DMS79 treated with DMSO at 0.1 percent for 48 hours (cell line): ENCODE data around the gene MED15.
"Not testable (repeated sequence)": the region's sequence is repeated elsewhere in the genome, so short reads cannot be mapped to it uniquely, and the experiment has no call there.

Experiments
- DNase-seq: peaks from one replicate; lab custom pipeline; 2025; lab: John Stamatoyannopoulos, UW

The MED15 gene

GRCh38 chr22:20604092-20604747, 96.8 kb downstream of the MED15 start:
- no peak for DNase-seq

GRCh38 chr22:20604776-20605221, 97.4 kb downstream of the MED15 start:
- no peak for DNase-seq

DNA sequence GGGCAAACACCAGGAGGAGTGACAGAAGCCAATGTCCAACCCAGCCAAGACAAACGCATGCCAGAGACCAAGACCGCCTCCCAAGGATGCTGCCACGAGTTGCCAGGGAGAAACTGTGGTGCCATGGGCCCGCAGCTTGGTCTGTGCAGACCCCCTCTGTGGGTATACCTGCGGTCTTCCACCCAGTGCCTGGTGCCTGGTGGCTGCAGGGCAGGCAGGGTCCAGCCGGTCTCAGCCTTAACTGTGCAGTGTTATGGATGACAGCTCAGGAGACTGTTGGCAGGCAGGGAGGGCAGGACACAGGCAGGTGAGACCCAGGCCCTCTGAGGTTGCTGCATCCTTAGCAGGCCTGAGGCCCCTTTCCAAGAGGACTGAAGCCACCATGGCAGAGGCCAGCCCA, 97.9 kb downstream of the MED15 start:
- DNase-seq = no peak

DNA sequence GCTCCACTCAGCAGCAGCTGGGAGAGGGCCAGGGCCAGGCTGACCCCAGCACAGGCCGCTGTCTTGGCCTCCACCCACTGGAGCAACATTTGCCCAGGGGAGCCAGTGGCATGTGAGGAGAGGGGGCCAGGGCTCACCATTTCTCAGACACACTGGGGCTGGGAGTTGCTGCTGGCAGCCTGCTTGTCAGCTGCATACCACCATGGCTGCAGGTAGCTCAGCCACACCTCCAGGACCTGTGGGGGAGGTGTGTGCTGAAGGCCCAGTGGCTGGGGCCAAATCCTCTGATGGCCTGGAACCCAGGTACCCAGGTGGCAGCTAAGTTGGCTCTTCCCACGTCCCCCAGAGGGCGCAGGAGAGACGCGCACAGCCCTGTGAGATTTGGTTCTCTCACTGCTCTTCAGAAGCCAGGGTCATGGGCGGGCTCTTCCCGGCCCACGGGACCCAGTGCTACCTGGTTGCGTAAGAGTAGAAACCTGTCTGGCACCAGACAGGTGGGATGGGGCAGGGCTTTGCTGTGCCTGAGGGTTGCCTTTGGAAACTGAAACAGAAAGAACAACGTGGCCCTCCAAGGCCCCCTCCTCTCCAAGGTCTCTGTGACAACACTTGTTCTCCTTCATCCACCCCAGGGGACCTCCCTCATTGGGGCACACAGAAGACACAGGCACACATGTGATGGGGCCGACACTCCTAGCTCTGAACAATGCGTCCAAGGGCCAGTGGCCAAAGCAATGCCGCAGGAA, 98.8 kb downstream of the MED15 start:
- DNase-seq = peak; percentile 80

GRCh38 chr22:20606784-20607128, 99.3 kb downstream of the MED15 start:
- DNase-seq = no peak

- DNase-seq = peak; percentile 37
Measured at GRCh38 chr22:20607157-20607907, 99.9 kb downstream of the MED15 start.

DNA sequence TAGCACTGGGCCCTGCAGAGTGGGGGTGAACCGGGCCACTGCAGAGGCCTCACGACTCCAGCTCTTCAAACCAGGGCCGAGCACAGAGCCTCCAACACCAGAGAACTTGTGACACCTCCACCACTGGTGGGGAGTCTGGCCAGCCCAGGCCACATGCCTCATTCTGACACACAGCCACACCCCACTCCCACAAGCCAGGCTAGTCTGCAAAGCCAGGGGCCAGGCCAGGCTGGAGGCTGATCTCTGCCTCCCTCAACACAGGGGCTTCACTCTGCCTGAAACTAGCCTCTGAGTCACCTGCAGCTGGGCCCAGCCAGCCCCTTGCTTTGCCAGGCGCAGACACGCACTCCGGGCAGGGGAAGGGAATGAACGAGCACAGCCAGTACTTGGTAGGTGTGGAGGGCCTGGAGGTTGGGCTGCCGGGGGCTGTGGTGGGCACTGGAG, 102.9 kb downstream of the MED15 start:
- no peak for DNase-seq

DNA sequence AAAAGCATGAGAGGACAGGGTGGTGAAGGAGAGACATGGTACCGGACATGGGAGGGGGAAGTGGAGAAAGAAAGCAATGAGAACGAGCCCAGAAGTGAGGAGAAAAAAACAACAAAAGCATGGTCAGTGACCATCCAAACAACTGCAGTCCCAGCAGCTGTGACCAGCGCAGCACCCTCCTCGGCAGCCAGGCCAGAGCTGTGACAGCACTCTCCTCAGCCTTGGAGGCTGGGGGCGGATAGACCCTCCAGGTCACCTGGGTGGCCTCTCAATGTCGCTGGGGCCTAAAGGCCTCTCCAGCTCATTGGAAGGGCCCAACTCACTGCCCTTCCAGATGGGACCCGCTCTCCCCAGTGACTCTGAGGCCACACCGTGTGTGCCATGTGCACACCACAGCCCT, 103.3 kb downstream of the MED15 start:
- DNase-seq = no peak

GRCh38 chr22:20611418-20611817, 104.0 kb downstream of the MED15 start:
- DNase-seq = no peak

DNA sequence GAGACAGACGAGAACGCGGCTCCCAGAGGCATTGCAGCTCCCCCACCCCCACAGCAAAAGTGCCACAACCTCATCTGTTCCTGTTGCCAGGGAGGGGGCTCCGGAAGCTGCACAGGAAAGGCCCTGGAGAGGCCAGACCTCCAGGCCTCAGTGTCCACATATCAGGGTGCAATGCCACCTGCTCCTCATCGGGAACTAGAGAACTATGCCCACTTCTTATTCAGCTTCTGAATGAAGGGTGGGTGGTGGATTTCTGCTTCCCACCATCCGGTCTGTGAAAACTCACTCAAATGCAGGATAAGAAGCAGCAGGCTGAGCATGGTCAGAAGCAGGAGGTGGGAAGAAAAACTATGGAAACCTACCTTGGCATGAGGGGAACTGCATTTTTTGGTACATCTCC, 105.9 kb downstream of the MED15 start:
- DNase-seq = no peak

GRCh38 chr22:20615021-20615420, 107.6 kb downstream of the MED15 start:
- no peak for DNase-seq

DNA sequence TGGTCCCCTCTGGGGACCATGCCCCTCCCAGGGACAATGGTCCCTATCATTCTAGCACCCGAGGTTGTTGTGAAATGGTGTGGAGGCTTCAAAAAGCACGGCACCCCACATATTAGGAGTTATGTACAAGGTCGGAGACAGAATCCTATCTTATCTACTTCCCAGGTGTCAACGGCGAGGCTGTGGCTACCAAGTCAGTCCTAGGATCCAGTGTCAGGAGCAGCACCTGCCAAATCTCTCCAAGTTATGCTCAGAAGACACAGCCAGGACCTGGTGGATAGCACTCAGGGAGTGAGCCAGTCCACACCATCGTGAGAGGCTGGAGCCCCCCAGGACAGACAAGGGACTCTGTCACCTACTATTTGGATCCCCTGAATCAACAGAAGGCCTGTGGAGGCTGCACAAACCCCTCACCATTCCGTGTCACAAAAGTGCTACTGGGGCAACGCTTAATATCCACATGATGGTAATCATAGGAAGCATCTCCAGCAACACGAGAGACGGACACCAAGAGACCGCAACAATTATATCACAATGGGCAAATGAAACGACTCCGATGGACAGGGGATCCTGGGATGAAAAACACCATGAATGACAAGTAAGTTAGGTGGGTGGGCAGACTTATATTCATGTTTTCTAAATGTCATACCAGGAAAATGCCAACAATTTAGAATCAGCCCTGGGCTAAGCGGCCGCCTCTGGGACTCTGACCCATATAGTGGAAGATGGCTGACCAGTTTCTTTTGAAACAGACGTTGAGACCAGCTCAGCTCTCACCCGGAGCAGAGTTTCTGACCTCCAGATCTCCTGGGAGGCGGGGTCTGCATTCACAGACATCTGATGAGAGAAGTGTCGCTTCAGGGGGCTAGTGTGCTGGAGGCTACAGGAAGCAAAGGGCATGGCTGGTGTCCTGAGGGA, 108.4 kb downstream of the MED15 start:
- no peak for DNase-seq

DNA sequence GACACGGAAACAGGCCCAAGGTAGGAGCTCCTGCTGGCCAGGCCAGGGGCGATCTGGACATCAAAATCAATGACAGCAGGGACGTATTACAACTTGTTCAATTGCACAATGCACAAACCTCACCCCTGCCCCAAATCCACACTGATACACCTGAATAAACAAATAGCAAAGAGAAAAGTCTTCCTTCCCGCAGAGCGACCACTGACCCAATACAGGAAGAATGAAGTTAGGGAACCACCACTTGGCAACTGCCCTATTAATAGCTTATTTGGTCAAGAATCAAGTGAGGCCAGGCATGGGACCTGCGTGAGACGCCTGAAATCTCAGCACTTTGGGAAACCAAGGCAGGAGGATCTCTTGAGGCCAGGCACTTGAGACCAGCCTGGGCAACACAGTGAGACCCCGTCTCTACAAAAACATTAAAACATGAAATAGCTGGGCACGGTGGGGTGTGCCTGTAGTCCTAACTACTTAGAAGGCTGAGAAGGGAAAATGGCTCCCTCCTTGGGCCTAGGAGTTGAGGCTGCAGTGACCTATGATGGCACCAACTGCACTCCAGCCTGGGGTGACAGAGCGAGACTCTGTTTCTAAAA, 109.1 kb downstream of the MED15 start:
- no peak for DNase-seq

GRCh38 chr22:20618488-20618887, 111.1 kb downstream of the MED15 start:
- DNase-seq = no peak

- DNase-seq = no peak
Measured at GRCh38 chr22:20619045-20619892, 111.9 kb downstream of the MED15 start.

DNA sequence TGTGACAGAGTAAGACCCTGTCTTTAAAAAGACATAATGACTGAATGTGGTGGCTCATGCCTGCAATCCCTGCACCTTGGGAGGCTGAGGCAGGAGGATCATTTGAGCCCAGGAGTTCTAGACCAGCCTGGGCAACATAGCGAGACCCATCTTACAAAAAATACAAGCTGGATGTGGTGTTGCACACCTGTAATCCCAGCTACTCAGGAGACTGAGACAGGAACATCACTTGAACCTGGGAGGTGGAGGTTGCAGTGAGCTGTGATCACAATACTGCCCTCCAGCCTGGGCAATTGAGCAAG, 112.4 kb downstream of the MED15 start:
- DNase-seq = not testable (repeated sequence)

DNA sequence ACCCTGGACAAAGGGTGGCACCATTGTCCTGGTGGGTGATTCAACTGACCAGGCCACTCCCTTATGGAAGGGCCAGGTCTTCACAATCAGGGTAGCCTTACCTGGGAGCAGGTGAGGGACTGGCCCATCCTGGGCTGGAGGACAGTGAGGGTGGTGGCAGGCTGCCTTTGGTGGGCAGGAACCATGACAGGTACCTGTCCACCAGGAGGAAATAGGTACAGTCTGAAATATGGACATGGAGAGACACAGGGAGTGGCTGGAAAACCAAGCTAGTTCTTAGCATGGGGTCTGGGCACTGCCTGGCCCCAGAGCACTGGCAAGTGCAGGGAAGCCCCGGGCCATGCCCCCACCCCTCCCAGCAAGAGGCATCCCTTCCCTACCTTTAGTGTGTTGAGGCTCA, 113.8 kb downstream of the MED15 start:
- DNase-seq = no peak

- DNase-seq = no peak
Measured at GRCh38 chr22:20622650-20623339, 115.4 kb downstream of the MED15 start.

DNA sequence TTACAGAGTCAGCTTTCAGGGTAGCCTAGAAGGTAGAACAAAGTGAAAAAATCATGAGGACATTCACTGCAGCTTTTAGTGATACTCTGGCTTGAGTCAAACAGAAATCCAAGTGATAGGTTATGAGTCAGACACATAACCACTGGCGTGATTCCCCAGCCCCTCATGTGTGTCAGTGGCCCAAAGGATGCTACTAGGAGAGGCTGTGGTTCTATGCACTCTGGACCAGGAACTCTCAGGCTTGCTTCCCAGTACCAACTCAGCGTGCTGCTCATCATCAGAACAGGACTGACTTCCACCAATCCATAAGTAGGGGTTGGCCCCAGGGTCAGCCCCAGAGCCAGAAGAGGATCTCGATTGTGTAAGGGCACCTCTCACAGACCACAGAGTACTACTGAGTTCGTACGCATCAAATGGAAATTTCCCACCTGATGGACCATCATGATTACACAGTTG, 116.8 kb downstream of the MED15 start:
- DNase-seq = no peak

DNA sequence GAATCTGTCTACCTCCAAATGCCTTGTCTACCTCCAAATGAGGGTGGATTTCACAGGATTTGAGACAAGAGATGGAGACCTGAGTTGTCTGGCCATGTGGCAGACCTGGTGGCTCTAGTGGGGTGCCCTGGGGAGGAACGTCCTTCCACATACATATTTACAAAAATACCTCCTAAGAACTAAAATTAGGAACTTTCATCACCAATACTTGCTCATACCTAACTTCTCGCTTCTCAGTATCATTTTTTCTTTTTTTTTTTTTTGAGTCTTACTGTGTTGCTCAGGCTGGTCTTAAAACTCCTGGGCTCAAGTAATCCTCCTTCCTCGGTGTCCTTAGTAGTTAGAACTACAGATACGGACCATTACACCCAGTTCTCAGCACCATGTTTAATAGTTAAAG, 117.9 kb downstream of the MED15 start:
- no peak for DNase-seq
